Stimulated activated naive CD8-positive, alpha-beta T cell treated with anti-CD3 and anti-CD28 coated beads, Interleukin-15, Interleukin-2, amounts not matched to agents 100 ng/mL and 50 ng/mL, for 24 hours (primary cell): ENCODE measurements around the gene MMP14.
A peak's percentile ranks its signal among the peaks of the same experiment; 100 is the strongest.

Source experiments
- H3K27ac Mint-ChIP-seq: one replicate; pipeline ENCODE4 v1.8.0; 2021; ENCODE audit warnings: mild to moderate bottlenecking, mixed read lengths
- H3K27me3 Mint-ChIP-seq: one replicate; pipeline ENCODE4 v1.8.0; 2021; ENCODE audit warnings: mixed read lengths
- H3K36me3 Mint-ChIP-seq: one replicate; pipeline ENCODE4 v1.8.0; 2021; ENCODE audit warnings: low read depth, mixed read lengths
- H3K4me1 Mint-ChIP-seq: one replicate; pipeline ENCODE4 v1.8.0; 2021; ENCODE audit warnings: low read depth, mixed read lengths
- H3K4me3 Mint-ChIP-seq: one replicate; pipeline ENCODE4 v1.8.0; 2021; ENCODE audit warnings: mild to moderate bottlenecking, mixed read lengths
- H3K9me3 Mint-ChIP-seq: one replicate; pipeline ENCODE4 v1.8.0; 2021; ENCODE audit warnings: mixed read lengths

The MMP14 gene

DNA sequence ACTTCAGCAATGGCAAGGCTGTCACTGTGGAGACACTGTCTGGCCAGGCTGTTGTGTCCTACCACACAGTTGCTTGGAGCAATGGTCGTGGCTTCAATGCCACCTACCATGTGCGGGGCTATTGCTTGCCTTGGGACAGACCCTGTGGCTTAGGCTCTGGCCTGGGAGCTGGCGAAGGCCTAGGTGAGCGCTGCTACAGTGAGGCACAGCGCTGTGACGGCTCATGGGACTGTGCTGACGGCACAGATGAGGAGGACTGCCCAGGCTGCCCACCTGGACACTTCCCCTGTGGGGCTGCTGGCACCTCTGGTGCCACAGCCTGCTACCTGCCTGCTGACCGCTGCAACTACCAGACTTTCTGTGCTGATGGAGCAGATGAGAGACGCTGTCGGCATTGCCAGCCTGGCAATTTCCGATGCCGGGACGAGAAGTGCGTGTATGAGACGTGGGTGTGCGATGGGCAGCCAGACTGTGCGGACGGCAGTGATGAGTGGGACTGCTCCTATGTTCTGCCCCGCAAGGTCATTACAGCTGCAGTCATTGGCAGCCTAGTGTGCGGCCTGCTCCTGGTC, 39.4 kb downstream of the MMP14 start:
- H3K27me3 Mint-ChIP-seq, result no peaks in the 10 kb centered on the region
- H3K4me3 Mint-ChIP-seq, result no peak overlapping the region
- peaks cover 27% of the 10 kb centered on the region for H3K36me3 Mint-ChIP-seq
- H3K4me1 Mint-ChIP-seq, result peaks cover 23% of the 10 kb centered on the region
- no peak overlapping the region for H3K27ac Mint-ChIP-seq
- H3K9me3 Mint-ChIP-seq, result no peaks in the 10 kb centered on the region

DNA sequence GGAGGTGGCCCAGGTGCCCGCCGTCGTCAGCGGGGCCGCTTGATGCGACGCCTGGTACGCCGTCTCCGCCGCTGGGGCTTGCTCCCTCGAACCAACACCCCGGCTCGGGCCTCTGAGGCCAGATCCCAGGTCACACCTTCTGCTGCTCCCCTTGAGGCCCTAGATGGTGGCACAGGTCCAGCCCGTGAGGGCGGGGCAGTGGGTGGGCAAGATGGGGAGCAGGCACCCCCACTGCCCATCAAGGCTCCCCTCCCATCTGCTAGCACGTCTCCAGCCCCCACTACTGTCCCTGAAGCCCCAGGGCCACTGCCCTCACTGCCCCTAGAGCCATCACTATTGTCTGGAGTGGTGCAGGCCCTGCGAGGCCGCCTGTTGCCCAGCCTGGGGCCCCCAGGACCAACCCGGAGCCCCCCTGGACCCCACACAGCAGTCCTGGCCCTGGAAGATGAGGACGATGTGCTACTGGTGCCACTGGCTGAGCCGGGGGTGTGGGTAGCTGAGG, 40.7 kb downstream of the MMP14 start:
- Mint-ChIP-seq H3K27me3 (no peaks in the 10 kb centered on the region), H3K27ac (no peak overlapping the region), H3K4me3 (no peak overlapping the region), H3K36me3 (peaks cover 27% of the 10 kb centered on the region), H3K4me1 (peaks cover 21% of the 10 kb centered on the region), H3K9me3 (no peaks in the 10 kb centered on the region)

DNA sequence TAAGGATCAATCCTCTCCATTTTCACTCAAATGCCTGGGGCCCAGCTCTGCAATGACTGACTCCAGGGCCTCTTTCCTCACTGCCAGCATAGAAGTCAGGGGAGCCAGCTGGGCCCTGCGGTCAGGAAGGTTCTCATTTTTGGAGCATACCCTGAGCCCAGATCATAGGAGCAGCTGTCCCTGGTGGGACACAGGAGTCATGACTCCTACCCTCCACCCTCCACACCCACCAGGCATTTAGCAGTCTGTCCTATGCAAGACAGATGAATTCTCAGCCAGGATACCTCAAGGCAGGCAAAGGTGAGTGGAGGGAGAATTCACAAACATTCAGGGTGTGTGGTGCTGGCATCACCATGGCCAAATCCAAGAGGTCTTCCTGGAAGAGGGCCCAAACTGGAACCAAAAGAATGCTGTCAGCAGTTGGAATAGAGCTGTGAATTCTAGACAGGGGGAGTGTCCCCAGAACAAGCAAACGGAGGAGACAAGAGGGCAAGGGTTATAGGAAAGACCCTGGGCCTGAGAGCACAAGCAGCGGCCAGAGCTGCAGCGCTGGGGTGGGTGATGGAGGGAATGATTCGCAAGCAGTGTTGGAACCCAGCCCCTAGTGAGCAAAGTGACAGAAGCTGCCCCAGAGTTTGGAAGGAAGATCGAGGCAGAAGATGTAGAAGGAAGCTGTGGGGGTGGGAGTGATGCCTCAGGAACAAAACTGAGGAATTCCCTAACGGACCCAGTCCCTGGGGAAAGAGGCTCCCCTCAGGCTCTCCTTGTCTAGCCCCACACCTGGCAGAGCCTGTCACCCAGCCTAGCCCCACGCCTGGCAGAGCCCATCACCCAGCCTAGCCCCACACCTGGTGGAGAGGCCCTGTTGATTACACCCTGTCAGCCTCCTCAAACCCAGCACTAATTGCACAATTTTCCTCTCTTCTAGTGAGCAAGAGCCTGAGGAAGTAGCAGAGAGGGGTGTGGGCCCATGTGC, 42.2 kb downstream of the MMP14 start:
- H3K36me3 Mint-ChIP-seq, result peaks cover 22% of the 10 kb centered on the region
- H3K4me1 Mint-ChIP-seq, result peaks cover 23% of the 10 kb centered on the region
- no peak overlapping the region for H3K4me3 Mint-ChIP-seq
- H3K27me3 Mint-ChIP-seq, result no peaks in the 10 kb centered on the region
- no peak overlapping the region for H3K27ac Mint-ChIP-seq
- no peaks in the 10 kb centered on the region for H3K9me3 Mint-ChIP-seq

DNA sequence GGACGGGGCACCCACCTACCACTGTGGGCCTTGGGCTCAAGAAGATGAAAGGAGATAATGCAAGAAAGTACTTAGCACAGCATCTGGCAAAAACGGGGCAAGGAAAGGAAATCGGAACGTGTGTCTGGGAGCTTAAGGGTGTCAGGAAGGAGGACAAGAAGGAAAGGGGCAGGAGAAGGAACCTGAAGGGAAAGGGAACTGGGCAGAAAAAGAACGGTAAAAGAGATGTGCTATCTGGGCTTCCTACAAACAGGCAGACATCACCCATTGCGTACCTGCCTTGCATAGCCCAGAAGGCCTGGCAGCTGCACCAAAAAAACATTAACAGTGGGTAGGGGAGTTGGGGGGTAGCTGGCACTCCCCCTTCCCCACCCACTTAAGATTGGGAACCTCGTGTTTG, 45.7 kb downstream of the MMP14 start:
- Mint-ChIP-seq H3K9me3 (no peaks in the 10 kb centered on the region), H3K27ac (no peak overlapping the region)

DNA sequence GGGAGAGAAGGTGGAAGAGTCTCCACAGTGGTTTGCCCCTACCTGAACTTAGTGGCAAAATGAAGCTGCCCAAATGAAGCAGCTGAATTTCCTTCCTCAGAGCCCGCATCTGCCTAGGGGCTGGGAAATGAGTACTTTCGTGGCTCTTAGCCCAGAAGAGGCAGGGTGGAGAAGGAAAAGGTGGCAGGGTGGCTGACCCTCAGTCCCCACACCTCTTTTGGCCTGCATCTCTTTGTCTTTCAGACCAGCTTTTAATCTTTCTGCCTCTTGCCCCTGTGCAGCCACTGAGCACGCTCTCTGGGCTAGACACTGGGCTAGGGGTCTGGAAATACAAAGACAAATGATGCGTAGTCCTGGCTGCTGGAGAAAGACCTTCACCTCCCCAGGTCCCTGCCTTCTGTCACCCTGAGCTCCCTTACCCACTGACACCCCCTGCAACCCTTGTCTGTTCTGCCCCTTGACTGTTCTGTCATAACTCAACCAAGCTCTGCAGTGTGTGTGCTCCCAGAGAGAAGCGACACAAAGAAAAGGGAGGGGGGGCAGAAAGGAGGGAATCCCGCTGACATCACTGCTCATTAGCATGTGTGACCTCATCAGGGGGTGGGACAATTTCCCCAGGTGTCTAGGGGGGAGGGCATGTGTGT, 46.3 kb downstream of the MMP14 start:
- H3K4me1 Mint-ChIP-seq, result peaks cover 47% of the 10 kb centered on the region

More for the DNA sequence above, 45.7 kb downstream of the MMP14 start:
- Mint-ChIP-seq H3K4me3 (no peak overlapping the region), H3K36me3 (peaks cover 12% of the 10 kb centered on the region), H3K27me3 (no peaks in the 10 kb centered on the region), H3K4me1 (peaks cover 41% of the 10 kb centered on the region)

DNA sequence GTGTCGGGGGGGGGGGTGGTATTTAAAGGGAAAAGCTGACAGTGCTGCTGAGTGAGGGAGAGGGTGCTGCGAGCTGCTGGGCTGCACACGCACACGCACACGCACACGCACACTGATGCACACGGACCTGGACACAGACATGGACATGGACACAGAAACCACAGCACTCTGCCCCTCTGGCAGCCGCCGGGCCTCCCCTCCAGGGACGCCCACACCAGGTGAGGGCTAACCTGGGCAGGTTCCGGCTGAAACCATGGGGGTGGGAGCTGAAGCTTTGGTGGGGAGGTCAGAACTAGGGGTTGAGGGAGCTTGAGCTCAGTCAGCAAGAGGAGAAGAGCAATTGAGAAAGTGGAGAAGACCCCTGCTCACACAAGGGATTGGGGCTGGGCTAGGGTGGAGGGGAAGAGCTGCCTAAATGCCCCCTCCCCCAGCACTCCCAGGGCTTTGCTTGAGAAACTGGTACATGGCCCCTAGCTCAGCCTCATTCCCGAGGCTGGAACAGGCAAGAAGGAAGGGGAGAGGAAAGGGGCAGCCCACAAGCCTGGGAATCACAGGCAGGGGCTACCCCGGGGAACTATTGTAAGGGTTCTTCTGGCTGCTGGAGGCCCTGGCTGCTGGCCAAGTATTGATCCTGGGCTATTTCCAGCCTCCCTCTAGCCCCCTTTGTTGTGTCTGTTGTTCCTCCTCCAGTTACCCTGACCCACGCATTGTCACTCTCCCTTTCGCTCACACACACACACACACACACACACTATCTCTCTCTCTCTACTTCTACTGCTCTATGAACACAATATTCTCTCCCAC, 47.0 kb downstream of the MMP14 start, which contains the start of gene REM2:
Gene REM2, plus strand, starts transcription at position 50 of the 804 bp plus-strand sequence. Its CDS starts 66 bp downstream, at position 116.
- H3K9me3 Mint-ChIP-seq, result no peaks in the 10 kb centered on the region
- peaks cover 6% of the 10 kb centered on the region for H3K36me3 Mint-ChIP-seq
- peaks cover 55% of the 10 kb centered on the region for H3K4me1 Mint-ChIP-seq
- no peak within 1 kb of the TSS for H3K4me3 Mint-ChIP-seq
- no peaks in the 10 kb centered on the region for H3K27me3 Mint-ChIP-seq
- H3K27ac Mint-ChIP-seq, result no peak within 1 kb of the TSS

More for the DNA sequence above, 46.3 kb downstream of the MMP14 start:
- Mint-ChIP-seq H3K27me3 (no peaks in the 10 kb centered on the region), H3K36me3 (peaks cover 12% of the 10 kb centered on the region), H3K27ac (no peak overlapping the region), H3K9me3 (no peaks in the 10 kb centered on the region), H3K4me3 (no peak overlapping the region)

DNA sequence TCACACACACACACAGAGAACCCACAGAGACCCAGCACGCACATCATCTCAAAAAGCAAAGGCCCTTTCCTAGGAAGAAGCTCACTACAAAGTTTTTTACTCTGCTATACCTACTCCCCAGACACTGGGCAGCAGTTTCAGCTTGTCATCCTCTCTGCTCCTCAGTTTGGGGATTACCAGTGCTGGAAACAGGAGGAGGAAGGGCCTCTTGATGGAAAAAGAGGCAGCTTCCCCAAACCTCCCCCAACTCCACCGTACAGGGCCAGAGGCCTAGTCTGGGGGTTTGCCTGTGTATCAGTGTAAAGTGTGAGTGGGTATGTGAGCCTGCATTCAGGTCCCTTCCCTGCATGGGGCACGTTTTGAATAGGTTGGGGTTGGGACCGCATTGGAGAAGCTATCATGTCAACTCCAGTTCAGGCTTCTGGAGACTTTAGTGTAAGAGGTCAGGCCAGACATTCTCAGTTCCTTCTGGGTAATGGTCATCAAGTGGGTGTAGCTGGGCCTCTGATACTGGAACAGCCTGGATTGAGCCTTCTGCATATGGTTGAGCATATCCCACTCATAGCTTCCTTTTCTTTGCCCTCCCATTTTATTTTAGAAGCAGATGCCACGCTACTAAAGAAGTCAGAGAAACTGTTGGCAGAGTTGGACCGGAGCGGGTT, 47.8 kb downstream of the MMP14 start:
- H3K27ac Mint-ChIP-seq, result no peak overlapping the region
- no peaks in the 10 kb centered on the region for H3K27me3 Mint-ChIP-seq
- H3K4me3 Mint-ChIP-seq, result no peak overlapping the region
- no peaks in the 10 kb centered on the region for H3K9me3 Mint-ChIP-seq
- peaks cover 58% of the 10 kb centered on the region for H3K4me1 Mint-ChIP-seq
- peaks cover 4% of the 10 kb centered on the region for H3K36me3 Mint-ChIP-seq

DNA sequence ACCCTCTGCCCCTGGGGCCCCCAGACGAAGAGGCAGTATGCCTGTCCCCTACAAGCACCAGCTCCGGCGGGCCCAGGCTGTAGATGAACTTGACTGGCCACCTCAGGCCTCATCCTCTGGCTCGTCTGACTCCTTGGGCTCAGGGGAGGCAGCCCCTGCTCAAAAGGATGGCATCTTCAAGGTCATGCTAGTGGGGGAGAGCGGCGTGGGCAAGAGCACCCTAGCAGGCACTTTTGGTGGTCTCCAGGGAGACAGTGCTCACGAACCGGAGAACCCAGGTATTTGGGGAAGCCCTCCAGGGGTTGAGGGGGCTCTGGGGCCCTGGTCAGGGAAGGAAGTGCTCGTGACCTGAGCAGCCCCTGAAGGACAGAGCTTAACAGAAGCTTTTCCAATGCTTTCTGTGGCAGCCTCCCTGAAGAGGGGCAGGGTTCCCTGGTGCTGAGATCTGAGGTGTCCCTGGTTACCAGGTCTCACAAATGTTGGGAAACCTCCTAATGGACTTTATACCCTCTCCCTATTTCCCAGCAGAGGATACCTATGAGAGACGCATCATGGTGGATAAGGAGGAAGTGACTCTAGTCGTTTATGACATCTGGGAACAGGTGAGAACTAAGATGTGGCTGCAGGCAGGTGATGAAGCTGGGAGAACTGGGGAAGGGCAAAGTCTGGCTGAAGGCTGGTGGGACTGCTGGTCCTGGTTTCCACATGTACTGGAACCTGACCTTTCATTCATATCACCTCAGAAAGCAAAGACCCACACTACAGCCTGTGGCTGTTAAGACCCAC, 48.5 kb downstream of the MMP14 start:
- Mint-ChIP-seq H3K4me1 (peaks cover 61% of the 10 kb centered on the region), H3K27ac (no peak overlapping the region), H3K4me3 (no peak overlapping the region), H3K27me3 (no peaks in the 10 kb centered on the region), H3K36me3 (no peaks in the 10 kb centered on the region), H3K9me3 (no peaks in the 10 kb centered on the region)

DNA sequence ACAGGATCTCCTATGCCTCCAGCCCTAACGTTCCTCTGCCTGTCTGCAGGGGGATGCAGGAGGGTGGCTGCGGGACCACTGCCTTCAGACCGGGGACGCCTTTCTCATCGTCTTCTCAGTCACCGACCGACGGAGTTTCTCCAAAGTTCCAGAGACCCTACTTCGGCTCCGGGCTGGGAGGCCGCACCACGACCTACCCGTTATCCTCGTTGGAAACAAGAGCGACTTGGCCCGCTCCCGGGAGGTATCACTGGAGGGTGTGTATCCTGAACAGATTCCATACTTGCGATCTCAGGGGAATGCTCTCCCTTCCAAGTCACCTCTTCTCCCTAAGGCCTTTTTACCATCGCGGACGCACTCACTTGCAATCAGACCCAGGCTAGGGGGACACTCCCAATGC, 49.6 kb downstream of the MMP14 start:
- Mint-ChIP-seq H3K4me1 (peaks cover 64% of the 10 kb centered on the region), H3K9me3 (no peaks in the 10 kb centered on the region), H3K4me3 (peak overlapping the region; percentile 52), H3K27ac (peak overlapping the region; percentile 24), H3K27me3 (no peaks in the 10 kb centered on the region), H3K36me3 (no peaks in the 10 kb centered on the region)

DNA sequence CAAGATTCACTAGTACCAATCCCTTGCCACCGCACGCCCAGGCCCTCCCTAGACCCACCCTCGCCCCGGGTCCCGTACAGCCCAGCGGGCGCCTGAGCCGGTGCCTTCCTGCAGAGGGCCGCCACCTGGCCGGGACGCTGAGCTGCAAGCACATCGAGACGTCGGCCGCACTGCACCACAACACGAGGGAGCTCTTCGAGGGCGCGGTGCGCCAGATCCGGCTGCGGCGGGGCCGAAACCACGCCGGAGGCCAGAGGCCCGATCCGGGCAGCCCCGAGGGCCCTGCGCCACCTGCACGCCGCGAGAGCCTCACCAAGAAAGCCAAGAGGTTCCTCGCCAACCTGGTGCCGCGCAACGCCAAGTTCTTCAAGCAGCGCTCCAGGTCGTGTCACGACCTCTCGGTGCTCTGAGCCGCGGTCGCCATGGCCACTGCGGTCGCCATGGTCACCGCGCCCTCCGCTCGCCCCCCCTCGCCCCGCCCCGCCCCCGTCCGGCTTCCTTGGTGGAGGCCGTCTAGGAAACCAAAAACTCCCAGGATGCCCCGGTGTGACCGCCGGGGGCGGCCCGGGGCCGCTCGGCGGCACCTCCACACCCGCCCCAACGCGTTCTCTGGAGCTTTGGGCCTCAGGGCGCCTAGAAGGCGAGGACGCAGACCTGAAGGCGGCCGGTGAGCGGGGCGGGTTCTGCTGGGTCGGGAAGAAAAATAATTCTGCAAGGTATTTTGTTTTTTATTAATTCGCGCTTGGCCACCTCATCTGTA, 50.3 kb downstream of the MMP14 start:
- H3K9me3 Mint-ChIP-seq, result no peaks in the 10 kb centered on the region
- peak overlapping the region; percentile 86 for H3K27ac Mint-ChIP-seq
- no peaks in the 10 kb centered on the region for H3K36me3 Mint-ChIP-seq
- H3K4me3 Mint-ChIP-seq, result peak overlapping the region; percentile 81
- peaks cover 64% of the 10 kb centered on the region for H3K4me1 Mint-ChIP-seq
- H3K27me3 Mint-ChIP-seq, result no peaks in the 10 kb centered on the region

DNA sequence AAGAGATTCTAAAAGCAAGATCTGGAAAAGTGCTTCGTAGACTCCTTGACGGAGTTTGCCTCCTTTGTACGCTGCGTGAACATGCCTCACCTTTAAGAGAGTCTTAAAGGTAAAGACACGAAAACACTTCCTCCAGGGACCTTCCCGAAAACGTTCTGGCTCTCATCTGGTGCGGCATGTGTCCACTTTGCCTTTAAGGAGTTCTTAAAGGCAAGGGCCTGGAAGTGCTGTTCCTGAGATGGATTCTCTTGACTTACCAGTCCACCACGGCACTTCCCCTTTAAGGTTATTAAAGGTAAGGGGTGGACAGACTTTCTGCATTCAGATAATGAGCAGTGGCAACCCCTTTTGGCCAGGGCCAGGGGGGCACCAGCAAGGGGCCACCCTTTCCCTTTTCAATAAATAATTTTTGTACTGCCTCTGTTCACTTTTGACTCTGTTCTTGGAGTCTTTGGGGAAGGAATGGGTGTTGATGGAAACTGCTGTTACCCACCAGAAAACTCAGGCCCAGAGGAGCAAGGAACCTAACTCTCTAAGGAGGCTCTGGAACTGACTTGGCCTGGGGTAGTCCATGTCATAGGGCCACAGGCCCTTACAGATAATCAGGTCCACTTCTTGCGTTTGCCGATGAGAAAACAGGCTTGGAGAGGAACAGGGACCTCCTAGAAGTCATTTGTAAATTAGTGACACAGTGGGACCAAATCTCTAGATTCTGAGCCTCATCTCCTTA, 51.0 kb downstream of the MMP14 start:
- Mint-ChIP-seq H3K27ac (peak overlapping the region; percentile 86), H3K4me1 (peaks cover 60% of the 10 kb centered on the region), H3K4me3 (peak overlapping the region; percentile 81)

DNA sequence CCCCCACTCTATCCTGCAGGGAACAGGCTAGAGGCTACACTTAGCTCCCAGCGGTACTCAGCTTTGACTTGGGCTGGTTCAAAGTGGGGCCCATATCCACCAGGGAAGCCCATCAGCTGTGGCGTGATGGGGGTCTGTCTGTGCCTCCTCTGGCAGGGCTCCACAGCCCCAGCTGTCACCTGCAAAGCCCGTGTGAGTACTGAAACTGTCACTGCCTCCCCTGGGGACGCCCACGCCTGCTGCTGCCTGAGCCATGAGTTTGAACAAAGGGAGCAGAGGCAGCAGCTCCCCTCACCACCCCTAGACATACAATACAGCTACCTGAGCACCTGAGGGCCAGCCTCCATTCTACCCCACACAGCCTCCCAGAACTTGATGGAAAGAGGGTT, 51.6 kb downstream of the MMP14 start:
- peak overlapping the region; percentile 81 for H3K4me3 Mint-ChIP-seq
- H3K27me3 Mint-ChIP-seq, result no peaks in the 10 kb centered on the region
- H3K36me3 Mint-ChIP-seq, result no peaks in the 10 kb centered on the region
- peaks cover 54% of the 10 kb centered on the region for H3K4me1 Mint-ChIP-seq
- no peak overlapping the region for H3K27ac Mint-ChIP-seq
- no peaks in the 10 kb centered on the region for H3K9me3 Mint-ChIP-seq

More for the DNA sequence above, 51.0 kb downstream of the MMP14 start:
- Mint-ChIP-seq H3K9me3 (no peaks in the 10 kb centered on the region), H3K27me3 (no peaks in the 10 kb centered on the region), H3K36me3 (no peaks in the 10 kb centered on the region)
